PC-9 (cell line): ENCODE measurements around the gene WSCD1. TPM values are rescaled to one million over a fixed set of nuclear protein-coding genes. Genes with fewer than 3 reads are reported as not detected.

ENCODE experiments used
- Bru-seq: library from RNA; stranded (reverse); fragments of 400-500 nt; gene quantifications from one replicate; lab custom pipeline; 2021; lab: Mats Ljungman, UMichigan
- BruChase-seq, 2 experiments: library from RNA; stranded (reverse); fragments of 400-500 nt; gene quantifications; one replicate each; lab custom pipeline; 2021; lab: Mats Ljungman, UMichigan
- BruUV-seq: library from RNA; stranded (reverse); fragments of 400-500 nt; replicated peaks from 2 replicates; lab custom pipeline; 2021; lab: Mats Ljungman, UMichigan
- CTCF ChIA-PET: fragments of 300-600 bp; sonication (Branson Sonifier 250); formaldehyde crosslinking; loops from one replicate; lab custom pipeline; 2022; ENCODE audit warnings: antibody characterized with exemption; lab: Charles Lee
- POLR2A ChIA-PET: fragments of 300-600 bp; sonication (Branson Sonifier 250); formaldehyde crosslinking; loops from one replicate; lab custom pipeline; 2022; ENCODE audit warnings: antibody characterized with exemption; ENCODE audit not compliant: unreplicated experiment; lab: Charles Lee
- DNase-seq, 2 experiments: peaks; one replicate each; pipeline versions ENCODE4 v3.0.0 to v3.0.0-alpha.2; 2015 to 2022; ENCODE audit warnings: mixed read lengths in 1 of 2
- H2AFZ ChIP-seq: fragments of 200-600 bp; sonication (generic); 2 replicates; pipeline ENCODE4 v1.8.1; 2017; ENCODE audit warnings: antibody characterized with exemption
- H3F3A ChIP-seq: fragments of 200-600 bp; sonication (generic); 2 replicates; pipeline ENCODE4 v1.8.1; 2017; ENCODE audit warnings: antibody characterized with exemption, mild to moderate bottlenecking, low read depth; ENCODE audit not compliant: insufficient read depth
- H3K27ac ChIP-seq: fragments of 200-600 bp; sonication (generic); 2 replicates; pipeline ENCODE4 v1.6.1; 2016; ENCODE audit warnings: mixed run types
- H3K27me3 ChIP-seq: fragments of 200-600 bp; sonication (generic); 2 replicates; pipeline ENCODE4 v1.6.1; 2016; ENCODE audit warnings: low read depth, mixed run types; ENCODE audit not compliant: insufficient read depth
- H3K36me3 ChIP-seq: fragments of 200-600 bp; sonication (generic); 2 replicates; pipeline ENCODE4 v1.6.1; 2016; ENCODE audit warnings: low read depth, mixed run types
- H3K4me1 ChIP-seq: fragments of 200-600 bp; sonication (generic); replicated peaks from 2 replicates; pipeline ENCODE4 v1.6.1; 2016; ENCODE audit warnings: mixed run types; ENCODE audit not compliant: insufficient read depth
- H3K4me2 ChIP-seq: fragments of 200-600 bp; sonication (generic); 2 replicates; pipeline ENCODE4 v1.6.1; 2017; ENCODE audit warnings: mixed run types
- H3K4me3 ChIP-seq: fragments of 200-600 bp; sonication (generic); 2 replicates; pipeline ENCODE4 v1.6.1; 2016; ENCODE audit warnings: mixed run types
- H3K79me2 ChIP-seq: fragments of 200-600 bp; sonication (generic); 2 replicates; pipeline ENCODE4 v1.6.1; 2017; ENCODE audit warnings: low read depth, mixed run types
- H3K9me2 ChIP-seq: fragments of 200-600 bp; sonication (generic); 2 replicates; pipeline ENCODE4 v1.8.1; 2017; ENCODE audit warnings: mild to moderate bottlenecking; ENCODE audit not compliant: insufficient read depth
- H3K9me3 ChIP-seq: fragments of 200-600 bp; sonication (generic); 2 replicates; pipeline ENCODE4 v1.8.1; 2016; ENCODE audit warnings: low read depth; ENCODE audit not compliant: insufficient read depth
- H4K20me1 ChIP-seq: fragments of 200-600 bp; sonication (generic); 2 replicates; pipeline ENCODE4 v1.8.1; 2017; ENCODE audit not compliant: insufficient read depth
- EZH2 ChIP-seq: fragments of 200-600 bp; sonication (generic); IDR thresholded peaks from 2 replicates; pipeline ENCODE4 v1.8.0; 2017; ENCODE audit warnings: antibody characterized with exemption, low read depth
- intact Hi-C: fragments of 100-400 bp; cut with micrococcal nuclease; formaldehyde crosslinking; loops from one replicate; pipeline ENCODE4 v1.10.0; 2022; ENCODE audit not compliant: unreplicated experiment
- long read RNA-seq: library from polyadenylated mRNA; stranded (forward); transcript quantifications from one replicate; pipeline ENCODE4 v2.0.0, GENCODE V29; 2022
- total RNA-seq: library from RNA; stranded (reverse); gene quantifications from 2 replicates; pipeline ENCODE4 v1.2.3, GENCODE V29; 2021
- TF ChIP-seq, protein P1 (sequence below): fragments of 200-600 bp; sonication (generic); conservative IDR thresholded peaks from 2 replicates; pipeline ENCODE4 v1.6.1; 2017; ENCODE audit warnings: mixed run types, antibody characterized with exemption, mild to moderate bottlenecking, moderate library complexity

The WSCD1 gene
- total RNA-seq = not detected in 2 replicates
- not detected for Bru-seq, nascent RNA
- BruChase-seq, experiment 1, labeled RNA remaining after a 2-hour chase = not detected
- BruChase-seq, experiment 2, labeled RNA remaining after a 6-hour chase = not detected
- long read RNA-seq = 0 reads

GRCh38 chr17:6069539-6070429, at the start of gene WSCD1:
Gene WSCD1 (plus strand): TSS chr17:6070379. CDS start chr17:6080659, 10,280 bp downstream.
- CTCF ChIA-PET = no interaction called here
- no peak within 1 kb of the TSS for H3K4me2 ChIP-seq

DNA sequence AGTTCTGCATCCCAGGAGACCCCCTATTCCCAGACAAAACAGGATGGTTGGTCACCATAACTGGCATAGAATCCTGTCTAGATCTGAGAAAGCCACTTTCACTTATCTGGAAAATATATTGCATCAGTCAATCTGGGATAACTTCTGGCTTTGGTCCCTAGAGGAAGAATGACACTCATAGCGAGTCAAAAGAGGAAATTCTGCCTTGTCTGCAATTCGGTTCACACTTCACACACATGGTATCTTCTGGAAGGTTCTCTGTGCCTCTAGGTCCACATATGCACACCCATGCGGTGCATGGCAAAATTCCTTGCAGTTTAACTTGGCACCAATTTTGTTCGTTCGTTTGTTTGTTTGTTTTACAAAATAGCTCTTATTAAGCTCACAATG, 49.2 kb upstream of the WSCD1 start:
- no peak for DNase-seq
- POLR2A ChIA-PET = no interaction called here

More at GRCh38 chr17:6069539-6070429, at the start of gene WSCD1:
- intact Hi-C loops = no loop called here
- Histone ChIP-seq H2AFZ (no peak within 1 kb of the TSS), H3K9me3 (no peaks in the 10 kb centered on the region), H3K4me3 (no peak within 1 kb of the TSS), H4K20me1 (no peaks in the 10 kb centered on the region), H3F3A (no peaks in the 10 kb centered on the region), H3K27ac (no peak within 1 kb of the TSS), H3K27me3 (peaks cover 87% of the 10 kb centered on the region), H3K9me2 (no peaks in the 10 kb centered on the region), H3K36me3 (no peaks in the 10 kb centered on the region), H3K79me2 (no peaks in the 10 kb centered on the region), H3K4me1 (no peaks in the 10 kb centered on the region)
- POLR2A ChIA-PET = no interaction called here
- TF ChIP-seq, protein P1, sequence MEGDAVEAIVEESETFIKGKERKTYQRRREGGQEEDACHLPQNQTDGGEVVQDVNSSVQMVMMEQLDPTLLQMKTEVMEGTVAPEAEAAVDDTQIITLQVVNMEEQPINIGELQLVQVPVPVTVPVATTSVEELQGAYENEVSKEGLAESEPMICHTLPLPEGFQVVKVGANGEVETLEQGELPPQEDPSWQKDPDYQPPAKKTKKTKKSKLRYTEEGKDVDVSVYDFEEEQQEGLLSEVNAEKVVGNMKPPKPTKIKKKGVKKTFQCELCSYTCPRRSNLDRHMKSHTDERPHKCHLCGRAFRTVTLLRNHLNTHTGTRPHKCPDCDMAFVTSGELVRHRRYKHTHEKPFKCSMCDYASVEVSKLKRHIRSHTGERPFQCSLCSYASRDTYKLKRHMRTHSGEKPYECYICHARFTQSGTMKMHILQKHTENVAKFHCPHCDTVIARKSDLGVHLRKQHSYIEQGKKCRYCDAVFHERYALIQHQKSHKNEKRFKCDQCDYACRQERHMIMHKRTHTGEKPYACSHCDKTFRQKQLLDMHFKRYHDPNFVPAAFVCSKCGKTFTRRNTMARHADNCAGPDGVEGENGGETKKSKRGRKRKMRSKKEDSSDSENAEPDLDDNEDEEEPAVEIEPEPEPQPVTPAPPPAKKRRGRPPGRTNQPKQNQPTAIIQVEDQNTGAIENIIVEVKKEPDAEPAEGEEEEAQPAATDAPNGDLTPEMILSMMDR = no peak
- TF ChIP-seq EZH2 = no peak
- BruUV-seq = no TSS peak
- no peak for DNase-seq

DNA sequence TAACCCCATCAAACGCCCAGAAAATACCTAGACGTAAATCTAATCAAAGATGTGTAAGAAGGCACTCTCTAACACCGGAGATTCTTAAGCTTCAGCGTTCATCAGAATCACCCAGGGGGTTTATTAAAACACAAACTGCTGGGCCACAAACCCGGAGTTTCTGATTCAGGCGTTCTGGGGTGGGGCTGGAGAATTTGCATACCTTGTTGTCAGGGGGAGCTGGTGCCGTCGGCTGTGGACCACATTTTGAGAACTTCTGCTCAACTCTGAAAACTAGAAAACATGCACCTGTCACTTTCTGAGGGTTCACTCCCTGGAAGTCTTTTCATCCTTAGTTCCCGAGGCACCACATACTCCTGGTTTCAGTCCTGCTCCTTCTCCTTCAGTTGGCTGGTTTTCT, 48.6 kb upstream of the WSCD1 start:
- peaks cover 86% of the 10 kb centered on the region for H3K27me3 ChIP-seq
- CTCF ChIA-PET = no interaction called here
- no peak overlapping the region for H2AFZ ChIP-seq
- intact Hi-C loops = no loop called here
- no peak overlapping the region for H3K27ac ChIP-seq
- BruUV-seq = no TSS peak
- TF ChIP-seq, protein P1 = no peak
- TF ChIP-seq EZH2 = no peak
- no peaks in the 10 kb centered on the region for H3F3A ChIP-seq
- H3K4me1 ChIP-seq = no peaks in the 10 kb centered on the region
- no peak overlapping the region for H3K4me3 ChIP-seq
- H3K36me3 ChIP-seq = no peaks in the 10 kb centered on the region
- no peak for DNase-seq
- POLR2A ChIA-PET = no interaction called here
- no peaks in the 10 kb centered on the region for H3K9me3 ChIP-seq
- no peaks in the 10 kb centered on the region for H4K20me1 ChIP-seq
- no peak overlapping the region for H3K4me2 ChIP-seq
- H3K79me2 ChIP-seq = no peaks in the 10 kb centered on the region
- H3K9me2 ChIP-seq = no peaks in the 10 kb centered on the region

More for the DNA sequence above, 49.2 kb upstream of the WSCD1 start:
- H3K79me2 ChIP-seq = no peaks in the 10 kb centered on the region
- H3K27me3 ChIP-seq = peaks cover 85% of the 10 kb centered on the region
- H3K27ac ChIP-seq = no peak overlapping the region
- H2AFZ ChIP-seq = no peak overlapping the region
- CTCF ChIA-PET = no interaction called here
- no peak overlapping the region for H3K4me2 ChIP-seq
- no peak overlapping the region for H3K4me3 ChIP-seq
- no peaks in the 10 kb centered on the region for H3K36me3 ChIP-seq
- no peaks in the 10 kb centered on the region for H3K9me2 ChIP-seq
- H3K9me3 ChIP-seq = no peaks in the 10 kb centered on the region
- H4K20me1 ChIP-seq = no peaks in the 10 kb centered on the region
- TF ChIP-seq, protein P1 = no peak
- TF ChIP-seq EZH2 = no peak
- no TSS peak for BruUV-seq
- intact Hi-C loops = no loop called here
- H3K4me1 ChIP-seq = no peaks in the 10 kb centered on the region
- H3F3A ChIP-seq = no peaks in the 10 kb centered on the region
